KBM-7 (cell line): ENCODE measurements around the gene INHBB.
"Not testable (repeated sequence)": the region's sequence is repeated elsewhere in the genome, so short reads cannot be mapped to it uniquely, and the experiment has no call there.

Source experiments
- DNase-seq: peaks from one replicate; pipeline ENCODE4 v3.0.0-alpha.2; 2015
- in situ Hi-C: fragments of 300-500 bp; cut with MboI; formaldehyde crosslinking; loops from 2 replicates; pipeline ENCODE4 v1.14.3; 2020; ENCODE audit warnings: low sequenced_read_pairs, low pct_unique_long_range_greater_than_20kb, mixed read lengths

INHBB gene

GRCh38 chr2:120389036-120389391 lies 43.1 kb downstream of the INHBB start:
- no peak for DNase-seq
- in situ Hi-C loops = no loop called here

DNA sequence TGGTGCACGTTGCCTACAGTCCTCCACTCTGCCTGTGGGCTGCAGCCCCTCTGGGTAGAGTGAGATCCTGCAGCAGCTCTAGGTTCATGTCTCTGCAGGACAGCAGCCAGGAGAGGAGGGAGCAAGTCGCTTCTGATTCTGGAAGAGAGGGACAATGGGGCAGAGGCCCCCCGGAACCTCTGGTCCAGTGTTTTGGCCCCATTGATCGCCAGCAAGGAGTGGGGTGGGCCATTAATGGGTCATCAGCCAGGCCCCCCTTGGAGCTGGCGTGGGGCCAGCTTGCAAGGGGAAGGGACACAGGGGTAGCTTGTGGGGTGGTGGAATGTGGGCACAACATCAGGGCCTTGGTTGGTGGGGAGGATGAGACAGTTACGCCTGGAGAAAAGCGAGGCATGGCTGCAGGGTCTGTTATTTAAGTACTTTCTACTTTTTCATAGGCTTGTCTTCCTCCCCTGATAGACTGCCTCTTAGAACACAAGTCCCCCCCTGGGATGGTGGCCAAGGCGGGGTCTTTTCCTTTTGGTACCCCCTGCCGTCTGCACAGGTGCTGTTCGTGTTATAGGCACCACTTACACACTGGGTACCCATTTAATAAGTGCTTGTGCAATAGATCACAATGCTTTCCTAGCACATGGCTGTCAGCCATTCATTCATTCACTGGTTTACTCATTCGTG lies 44.6 kb downstream of the INHBB start:
- no peak for DNase-seq
- in situ Hi-C loops = no loop called here

GRCh38 chr2:120391382-120391781 lies 45.4 kb downstream of the INHBB start:
- in situ Hi-C loops, DNase-seq: not testable (repeated sequence)

DNA sequence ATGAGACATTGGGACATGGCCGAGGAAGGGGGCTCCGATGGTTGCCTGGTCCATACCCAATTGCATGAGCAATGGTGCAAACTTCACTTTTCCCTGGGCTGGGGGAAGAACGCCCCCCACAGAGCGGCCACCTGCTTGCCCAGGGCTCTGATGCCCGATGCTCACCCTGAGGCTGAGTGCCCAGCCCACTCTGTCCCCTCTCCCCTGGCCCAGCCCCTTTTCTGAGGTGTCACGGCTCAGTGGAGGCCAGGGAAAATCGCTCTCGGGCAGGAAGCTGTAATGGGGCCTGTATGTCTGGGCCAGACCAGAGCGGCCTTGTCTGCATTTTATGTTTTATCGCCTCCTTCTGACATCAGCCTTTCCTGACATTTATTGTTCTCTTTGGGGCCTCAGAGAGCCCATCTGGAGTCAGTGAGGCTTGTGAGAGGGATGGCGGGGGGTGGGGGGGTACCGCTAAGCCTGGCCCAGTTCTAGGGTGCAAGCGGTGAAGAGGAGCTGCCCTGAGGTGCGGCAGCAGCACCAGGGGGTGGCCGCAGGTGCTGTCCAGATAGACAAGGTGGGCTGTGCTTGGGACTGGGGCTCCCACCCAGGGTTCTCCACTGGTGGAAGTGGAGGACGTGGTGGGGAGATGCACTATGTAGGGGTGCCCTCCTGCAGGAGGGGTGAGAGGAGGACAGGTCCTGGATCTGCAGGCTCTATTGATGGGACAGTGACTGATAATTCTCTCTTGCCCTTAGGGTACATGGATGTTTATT lies 46.2 kb downstream of the INHBB start:
- in situ Hi-C loops = no loop called here
- DNase-seq = no peak

DNA sequence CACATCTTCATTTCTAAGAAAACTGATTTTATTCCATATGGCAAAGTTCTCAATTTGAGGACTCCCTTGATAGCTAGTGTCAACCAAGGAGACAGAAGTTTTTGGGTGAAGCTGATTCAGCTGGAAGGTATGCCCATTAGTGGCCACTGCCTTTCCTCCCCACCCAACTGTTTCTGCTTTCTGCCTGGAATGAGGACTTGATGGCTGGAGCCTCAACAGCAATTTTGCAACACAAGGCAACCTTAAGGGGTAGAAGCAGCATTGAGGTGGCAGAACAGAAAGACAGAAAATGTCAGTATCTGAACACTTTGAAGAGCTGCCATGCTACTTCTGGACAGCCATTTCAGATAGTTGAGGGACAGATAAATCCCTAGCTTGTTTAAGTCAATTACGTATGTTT lies 47.0 kb downstream of the INHBB start:
- in situ Hi-C loops = no loop called here

GRCh38 chr2:120393456-120393855 lies 47.5 kb downstream of the INHBB start:
- in situ Hi-C loops = no loop called here
- DNase-seq = no peak

More for the DNA sequence above, 47.0 kb downstream of the INHBB start:
- no peak for DNase-seq

DNA sequence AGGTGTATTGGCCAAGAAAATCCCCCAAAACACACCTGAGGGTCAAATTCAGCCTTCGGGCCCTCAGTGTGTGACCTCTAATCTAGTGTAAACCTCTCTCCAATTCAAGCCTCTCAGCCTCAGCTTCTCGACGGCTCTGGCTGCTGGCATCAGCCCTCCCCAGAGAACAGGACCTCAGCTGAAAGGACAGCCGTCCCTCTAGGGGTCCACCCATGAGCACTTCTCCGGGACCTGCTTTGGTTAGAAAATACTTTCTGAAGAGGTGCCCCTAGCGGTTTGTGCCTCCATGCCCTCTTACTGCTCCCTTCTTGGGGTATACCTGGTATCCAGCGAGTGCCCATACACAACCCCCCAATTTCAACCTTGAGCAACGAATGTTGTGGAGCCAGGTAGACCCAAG lies 48.8 kb downstream of the INHBB start:
- in situ Hi-C loops = no loop called here
- no peak for DNase-seq

DNA sequence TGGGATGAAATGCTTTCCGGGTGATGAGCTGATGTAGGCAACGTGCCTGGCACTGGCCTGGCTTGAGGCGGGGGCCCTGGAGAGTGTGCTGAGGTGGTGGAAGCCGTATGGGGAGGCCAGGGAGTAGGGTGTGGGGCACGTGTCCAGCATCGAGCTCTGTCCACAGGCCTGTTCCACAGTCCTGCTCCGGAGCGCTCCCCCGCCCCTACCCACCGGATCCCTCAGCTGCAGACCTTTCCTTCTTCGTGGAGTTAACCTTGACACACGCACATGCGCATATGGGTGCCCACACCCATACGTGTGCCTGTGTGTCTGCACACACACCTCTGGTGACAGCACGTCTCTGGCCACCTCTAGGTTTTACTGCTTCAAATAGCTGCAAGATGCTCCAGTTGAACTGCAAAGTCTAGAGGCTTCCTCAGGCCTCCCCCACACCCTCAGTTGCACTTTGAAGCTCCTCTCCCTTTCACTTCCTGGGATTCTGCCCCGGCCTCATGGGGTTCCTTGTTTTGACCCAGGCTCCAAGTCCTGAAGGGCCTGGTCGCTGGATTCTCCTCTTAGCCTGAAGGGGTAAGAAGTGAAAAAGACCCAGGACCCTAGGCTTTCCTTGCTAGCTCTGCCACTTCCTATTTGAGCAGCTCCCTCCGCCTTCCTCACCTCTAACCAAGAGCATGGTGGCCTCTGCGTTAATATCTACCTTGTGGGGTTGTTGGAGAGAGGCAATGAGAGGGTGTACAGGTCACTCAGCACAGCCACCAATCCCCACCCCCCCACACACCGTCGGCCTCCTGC lies 49.5 kb downstream of the INHBB start:
- in situ Hi-C loops = no loop called here

DNA sequence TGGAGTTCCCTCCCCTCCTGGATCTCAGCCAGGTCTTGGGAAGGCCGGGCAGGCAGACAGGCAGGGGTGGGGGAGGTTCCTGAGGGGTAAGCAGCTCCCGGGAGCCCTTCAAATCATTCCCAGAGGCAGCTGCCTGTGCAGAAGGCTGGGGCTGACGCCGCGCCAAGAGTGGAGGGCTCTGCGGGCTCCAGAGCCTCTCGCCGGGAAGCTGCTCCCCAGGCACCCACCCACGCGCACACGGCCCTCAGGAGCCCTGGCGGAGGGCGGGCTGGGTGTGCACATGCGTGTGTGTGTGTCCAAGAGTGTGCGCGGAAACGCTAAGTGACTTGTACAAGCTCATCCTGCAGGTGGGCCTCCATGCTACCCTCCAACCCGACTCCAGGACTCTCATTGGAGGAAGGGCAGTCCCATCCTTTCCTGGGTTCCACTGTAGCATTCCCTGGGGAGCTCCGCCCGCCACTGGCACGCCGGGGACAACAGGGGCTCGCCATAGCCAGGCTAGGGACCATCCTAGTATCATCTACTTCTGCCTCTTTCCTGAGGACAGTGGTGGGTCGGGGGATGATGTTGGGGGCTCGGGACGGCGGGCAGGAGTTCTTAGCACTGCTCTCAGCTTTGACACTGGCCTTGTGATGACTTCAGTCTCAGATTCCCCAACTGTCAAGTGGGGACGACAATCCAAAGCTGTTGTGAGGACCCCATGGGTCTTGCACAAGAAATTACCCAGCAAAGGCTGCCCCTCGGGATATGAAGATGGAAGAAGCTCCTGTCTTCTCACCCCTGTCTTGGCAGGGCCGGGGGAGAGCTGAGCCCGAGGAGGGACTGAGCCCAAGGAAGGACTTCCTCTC lies 50.3 kb downstream of the INHBB start:
- DNase-seq = no peak
- in situ Hi-C loops = no loop called here

More for the DNA sequence above, 49.5 kb downstream of the INHBB start:
- no peak for DNase-seq

DNA sequence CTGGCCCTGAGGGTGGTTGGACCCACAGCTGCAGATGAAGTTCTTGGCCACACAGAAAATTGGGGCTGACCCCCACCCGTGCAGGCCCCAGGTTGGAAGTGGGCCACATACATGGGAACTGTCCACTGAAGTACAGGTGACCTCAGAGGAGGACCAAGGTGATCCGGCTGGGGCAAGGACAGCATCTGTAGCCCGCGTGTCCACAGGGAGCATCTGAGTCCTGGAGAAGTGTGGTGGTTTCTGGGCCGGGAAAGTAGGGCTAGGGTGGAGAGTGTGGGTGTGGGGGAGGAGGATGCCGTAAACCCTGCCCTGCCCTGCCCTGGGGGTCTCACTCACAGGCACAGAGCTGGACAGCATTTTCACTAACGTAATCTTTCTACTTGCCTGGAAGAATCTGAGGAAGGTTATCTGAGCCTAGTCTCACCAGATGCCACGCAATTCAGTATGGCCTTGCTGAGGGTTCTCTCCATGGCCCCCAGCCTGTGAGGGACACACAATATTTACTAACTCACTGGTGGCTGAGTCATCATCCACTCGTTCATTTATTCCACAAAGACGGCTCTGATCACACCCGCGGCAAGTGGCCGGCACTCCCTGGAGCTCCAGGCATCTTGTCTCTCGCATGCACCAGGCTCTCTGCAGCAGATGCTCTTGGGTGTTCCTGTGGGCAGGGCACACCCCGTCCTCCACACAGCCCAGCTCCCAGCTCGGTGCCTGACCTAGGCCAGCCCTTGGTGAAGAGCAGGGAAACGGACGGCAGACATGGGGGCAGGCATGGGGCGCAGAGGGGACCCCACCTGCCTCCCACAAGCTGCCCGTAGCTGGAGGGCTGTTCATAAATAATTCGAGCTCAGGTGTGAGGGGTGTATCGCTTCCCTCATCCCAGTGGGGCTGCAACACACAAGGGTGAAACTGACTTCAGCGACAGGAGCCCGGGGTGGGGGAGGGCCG lies 51.2 kb downstream of the INHBB start:
- in situ Hi-C loops = no loop called here
- no peak for DNase-seq

GRCh38 chr2:120398051-120398995 lies 52.4 kb downstream of the INHBB start:
- in situ Hi-C loops = no loop called here
- DNase-seq = no peak

DNA sequence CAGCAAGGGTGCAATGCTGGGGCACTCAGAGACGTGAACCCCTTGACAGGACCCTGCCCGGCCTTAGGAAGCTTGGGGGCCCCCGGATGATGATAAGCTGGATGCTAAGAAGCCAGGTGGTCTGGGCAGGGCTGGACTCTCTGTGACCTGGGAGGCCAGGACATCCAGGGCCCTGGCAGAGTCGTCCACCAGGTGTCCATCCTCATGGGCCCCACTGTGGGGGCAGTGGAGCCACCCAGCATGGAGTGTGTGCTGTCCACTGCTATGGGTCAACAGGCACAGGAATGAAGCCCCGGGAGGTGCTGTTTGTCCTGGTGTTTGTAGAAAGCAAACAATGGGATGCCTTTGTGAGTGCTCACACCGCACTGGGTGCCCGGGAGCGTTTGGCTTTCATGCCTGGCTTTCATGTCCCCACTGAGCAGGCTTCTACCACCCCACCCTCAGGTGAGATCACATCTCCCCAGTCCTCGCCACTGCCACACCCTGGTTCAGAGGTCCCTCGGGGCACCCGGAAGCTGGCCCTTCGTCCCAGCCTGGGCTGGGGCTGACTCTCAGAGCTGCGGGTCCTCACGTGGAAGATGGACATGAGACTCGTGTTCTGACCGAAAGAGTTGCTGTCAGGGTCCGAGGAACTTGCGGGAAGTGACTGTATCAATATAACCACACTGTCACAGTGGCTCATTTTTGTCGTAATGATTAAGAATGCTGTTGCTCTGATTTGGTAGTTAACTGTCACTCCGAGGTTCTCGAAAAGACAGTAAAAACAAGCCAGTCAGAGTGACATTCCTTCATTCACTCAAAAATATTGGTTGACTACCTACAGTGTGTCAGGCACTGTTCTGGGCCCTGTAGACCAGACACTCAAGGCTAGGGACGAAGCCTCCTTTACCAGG lies 53.3 kb downstream of the INHBB start:
- DNase-seq = no peak
- in situ Hi-C loops = no loop called here

DNA sequence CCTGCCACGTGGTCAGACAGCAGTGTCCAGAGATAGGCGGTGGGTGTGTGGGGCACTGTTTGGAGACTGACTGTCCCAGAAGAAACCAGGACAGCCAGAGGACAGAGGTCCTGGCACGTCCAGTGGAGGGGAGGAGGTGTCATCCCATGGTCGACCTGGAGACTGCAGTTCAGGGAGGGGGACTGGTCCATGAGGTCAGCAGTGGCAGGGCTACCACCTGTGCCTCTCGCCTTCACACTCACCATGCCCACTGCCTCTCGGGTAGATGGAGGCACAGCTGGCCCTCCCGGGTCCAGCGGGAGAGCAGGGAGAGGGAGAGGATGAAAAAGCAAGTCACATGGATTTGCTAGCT lies 53.9 kb downstream of the INHBB start:
- in situ Hi-C loops = no loop called here
- DNase-seq = no peak

- DNase-seq = no peak
- in situ Hi-C loops = no loop called here
Measured at GRCh38 chr2:120400551-120400950, 54.6 kb downstream of the INHBB start.
